NCI-H1417 (cell line): Measurements from ENCODE around the gene SPOUT1.
"Not testable (repeated sequence)": the region's sequence is repeated elsewhere in the genome, so short reads cannot be mapped to it uniquely, and the experiment has no call there.

ENCODE experiments used
- DNase-seq, 3 experiments: peaks; one replicate each; lab custom pipeline; 2025; lab: John Stamatoyannopoulos, UW

Gene SPOUT1, protein sequence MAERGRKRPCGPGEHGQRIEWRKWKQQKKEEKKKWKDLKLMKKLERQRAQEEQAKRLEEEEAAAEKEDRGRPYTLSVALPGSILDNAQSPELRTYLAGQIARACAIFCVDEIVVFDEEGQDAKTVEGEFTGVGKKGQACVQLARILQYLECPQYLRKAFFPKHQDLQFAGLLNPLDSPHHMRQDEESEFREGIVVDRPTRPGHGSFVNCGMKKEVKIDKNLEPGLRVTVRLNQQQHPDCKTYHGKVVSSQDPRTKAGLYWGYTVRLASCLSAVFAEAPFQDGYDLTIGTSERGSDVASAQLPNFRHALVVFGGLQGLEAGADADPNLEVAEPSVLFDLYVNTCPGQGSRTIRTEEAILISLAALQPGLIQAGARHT

DNA sequence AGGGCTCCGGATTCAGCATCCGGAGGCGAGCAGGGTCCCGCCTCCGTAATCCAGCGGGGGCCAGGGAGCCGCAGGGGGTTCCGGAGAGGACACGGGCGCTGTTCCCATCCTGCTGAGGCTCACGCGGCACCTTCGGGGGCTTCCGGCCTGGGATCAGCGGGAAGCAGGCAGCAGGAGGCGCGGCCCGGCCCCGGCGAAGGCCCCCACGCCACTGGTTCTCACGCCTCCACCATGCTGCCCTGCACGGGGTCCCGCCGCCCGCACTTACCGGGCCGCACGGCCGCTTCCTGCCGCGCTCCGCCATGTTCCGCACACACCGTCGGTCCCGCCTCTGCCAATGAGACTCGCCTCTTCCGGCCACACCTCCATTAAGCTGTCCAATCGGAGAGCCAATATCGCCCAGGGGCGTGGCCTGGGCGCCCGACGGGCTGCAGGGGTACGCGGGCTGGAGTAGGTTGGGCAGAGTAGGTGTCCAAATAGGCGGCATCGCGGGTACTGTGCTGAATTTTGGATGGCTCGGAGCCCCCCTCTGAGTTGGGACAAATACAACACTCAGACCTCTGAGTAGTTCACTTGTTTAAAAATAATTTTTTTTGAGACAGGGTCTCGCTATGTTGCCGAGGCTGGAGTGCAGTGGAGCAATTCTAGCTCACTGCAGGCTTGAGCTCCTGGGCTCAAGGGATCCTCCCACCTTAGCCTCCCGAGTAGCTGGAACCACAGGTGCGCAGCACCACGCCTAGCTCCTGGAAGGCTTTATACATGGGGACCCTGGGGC lies at the start of gene SPOUT1:
Gene SPOUT1 (minus strand): TSS at position 318 of the 775 bp plus-strand sequence. CDS start 14 bp downstream, at position 304.
- peak; percentile 91 to 97 (median 97) for DNase-seq

DNA sequence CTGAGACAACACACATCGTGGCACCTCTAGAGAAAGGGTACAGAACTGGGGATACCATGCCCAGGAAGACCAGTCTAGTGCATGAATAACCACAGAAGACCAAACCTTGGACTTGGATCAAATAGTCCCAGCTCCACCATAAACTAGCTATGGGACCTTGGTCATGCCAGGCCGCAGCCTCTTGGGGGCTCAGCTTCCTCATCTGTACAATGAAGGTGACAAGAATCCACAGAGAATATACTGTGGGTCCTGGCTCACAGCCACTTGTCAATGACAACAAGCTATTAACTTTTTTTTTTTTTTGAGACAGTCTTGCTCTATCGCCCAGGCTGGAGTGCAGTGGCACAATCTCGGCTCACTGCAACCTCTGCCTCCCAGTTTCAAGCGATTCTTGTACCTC lies 48.3 kb upstream of the SPOUT1 start:
- no peak for DNase-seq

DNA sequence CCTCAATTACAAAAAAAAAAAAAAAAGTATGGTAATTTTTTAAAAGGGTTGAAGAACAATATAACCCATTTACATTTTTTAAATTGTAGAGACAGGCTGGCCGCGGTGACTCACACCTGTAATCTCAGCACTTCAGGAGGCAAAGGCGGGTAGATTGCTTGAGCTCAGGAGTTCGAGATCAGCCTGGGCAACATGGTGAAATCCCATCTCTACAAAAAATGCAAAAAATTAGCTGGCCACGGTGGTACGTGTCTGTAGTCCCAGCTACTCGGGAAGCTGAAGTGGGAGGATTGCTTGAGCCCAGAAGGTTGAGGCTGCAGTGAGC lies 41.3 kb upstream of the SPOUT1 start:
- not testable (repeated sequence) for DNase-seq

DNA sequence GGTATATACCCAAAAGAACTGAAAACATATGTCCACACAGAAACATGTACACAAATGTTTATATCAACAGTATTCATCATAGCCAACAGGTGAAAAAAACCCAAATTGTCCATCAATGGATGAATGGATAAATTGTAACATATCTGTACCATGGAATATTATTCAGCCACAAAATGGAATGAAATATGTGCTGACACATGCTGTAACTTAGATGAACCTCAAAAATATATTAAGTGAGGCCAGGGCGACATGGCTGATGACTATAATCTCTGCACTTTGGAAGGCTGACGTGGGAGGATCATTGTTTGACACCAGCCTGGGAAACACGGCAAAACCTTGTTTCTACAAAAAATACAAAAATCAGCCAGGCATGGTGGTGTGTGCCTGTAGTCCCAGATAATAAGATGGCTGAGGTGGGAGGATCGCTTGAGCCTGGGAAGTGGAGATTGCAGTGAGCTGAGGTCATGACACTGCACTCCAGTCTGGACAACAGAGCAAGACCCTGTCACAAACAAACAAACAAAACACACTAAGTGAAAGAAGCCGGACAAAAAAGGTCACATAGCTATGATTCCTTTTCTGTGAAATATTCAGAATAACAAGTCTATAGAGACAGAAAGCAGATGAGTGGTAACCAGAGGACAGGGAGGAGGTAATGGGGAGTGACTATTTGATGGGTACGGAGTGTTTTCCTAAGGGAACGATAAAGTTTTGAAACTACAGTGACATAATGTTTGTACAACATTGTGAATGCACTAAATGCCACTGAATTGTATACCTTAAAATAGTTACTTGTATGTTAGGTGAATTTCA lies 40.7 kb upstream of the SPOUT1 start:
- no peak for DNase-seq

DNA sequence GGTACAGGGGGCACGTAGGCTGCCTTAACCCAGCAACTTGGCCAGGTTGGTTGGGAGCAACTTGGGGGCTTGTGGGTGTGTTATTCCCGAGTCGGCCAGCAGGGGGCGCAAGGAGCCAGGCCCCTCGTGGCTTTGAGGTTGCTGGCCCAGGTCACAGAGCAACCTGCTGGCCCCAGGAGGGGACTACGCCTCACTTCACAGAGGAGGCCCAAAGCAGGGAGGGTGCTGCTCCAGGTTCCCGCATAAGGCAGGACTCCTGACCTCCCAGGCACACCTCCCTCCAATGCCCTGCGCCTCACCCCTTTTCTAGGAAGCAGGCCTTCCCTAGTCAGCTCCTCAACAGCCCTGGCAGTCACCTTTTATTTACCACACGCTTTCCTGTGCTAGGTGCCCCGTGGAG lies 34.1 kb upstream of the SPOUT1 start:
- DNase-seq: peak; percentile 3 to 67 (median 44)

DNA sequence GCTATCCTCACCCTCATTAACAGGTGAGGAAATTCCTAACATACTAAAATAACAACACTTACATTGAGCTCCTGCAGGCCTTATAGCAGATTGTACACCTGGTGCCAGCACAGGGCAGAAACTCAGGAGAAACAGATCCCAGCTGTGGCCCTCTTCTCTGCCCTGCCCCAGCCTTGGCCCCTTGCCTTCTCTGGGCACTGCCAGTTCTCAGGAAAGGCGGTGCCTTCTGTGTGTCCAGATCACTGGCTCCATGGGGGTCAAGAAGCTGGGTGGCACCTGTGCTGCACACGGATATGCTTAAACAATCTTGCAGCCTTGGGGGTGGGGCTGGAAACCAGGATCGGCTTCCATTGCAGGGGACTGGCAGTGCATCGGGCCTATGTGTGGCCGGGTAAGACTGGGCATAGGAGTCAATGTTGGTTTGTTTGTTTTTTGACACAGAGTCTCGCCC lies 32.8 kb upstream of the SPOUT1 start:
- DNase-seq: no peak

DNA sequence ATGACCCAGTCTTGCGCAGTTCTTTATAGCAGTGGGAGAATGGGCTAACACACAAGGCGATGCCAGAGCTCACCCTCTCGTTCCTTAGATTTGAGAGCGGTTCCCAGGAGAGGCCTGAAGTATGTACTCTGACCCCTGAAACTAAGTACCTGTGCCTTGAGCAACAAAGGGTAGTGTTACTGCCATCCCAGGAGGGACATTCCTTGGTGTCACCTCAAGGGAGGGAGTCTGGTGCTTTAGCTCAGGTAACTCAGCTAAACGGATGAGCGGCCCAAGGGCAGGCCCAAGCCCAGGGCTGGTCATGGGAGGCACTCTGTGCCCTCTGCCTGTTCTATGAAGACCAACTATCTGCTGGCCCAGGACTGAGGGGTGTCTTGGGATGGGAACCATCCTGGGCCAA lies 31.9 kb upstream of the SPOUT1 start:
- no peak for DNase-seq

DNA sequence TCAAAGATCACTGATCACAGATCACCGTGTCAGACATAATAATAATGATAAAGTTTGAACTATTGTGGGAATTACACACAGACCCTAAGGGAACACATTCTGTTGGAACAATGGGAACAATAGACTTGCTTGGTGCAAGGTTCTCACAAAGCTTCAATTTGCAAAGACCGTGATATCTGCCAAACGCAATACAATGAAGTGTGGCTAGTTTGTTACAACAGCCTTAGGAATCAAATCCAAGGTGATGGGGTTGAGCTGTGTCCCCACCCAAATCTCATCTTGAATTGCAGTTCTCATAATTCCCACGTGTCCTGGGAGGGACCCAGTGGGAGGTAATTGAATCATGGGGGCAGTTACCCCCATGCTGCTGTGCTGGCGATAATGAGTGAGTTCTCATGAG lies 31.3 kb upstream of the SPOUT1 start:
- no peak for DNase-seq

DNA sequence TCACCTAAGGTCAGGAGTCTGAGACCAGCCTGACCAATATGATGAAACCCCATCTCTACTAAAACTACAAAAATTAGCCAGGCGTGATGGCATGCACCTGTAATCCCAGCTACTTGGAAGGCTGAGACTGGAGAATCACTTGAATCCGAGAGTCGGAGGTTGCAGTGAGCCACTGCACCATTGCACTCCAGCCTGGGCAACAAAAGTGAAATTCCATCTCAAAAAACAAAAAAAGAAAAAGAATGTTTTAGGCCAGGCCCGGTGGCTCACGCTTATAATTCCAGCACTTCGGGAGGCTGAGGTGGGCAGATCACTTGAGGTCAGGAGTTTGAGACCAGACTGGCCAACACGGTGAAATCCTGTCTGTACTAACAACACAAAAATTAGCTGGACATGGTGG lies 28.9 kb upstream of the SPOUT1 start:
- not testable (repeated sequence) for DNase-seq

DNA sequence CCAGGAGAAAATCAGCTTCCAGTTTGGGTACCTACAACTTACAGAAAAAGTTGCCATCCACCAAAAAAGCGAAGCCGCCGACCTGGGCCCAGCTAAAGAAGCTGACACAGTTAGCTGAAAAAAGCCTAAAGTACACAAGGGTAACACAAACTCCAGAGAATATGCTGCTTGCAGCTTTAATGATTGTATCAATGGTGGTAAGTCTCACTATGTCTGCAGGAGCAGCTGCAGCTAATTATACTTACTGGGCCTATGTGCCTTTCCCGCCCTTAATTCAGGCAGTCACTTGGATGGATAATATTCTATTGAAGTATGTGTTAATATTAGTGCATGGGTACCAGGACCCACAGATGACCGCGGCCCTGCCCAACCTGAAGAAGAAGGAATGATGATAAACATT lies 24.9 kb upstream of the SPOUT1 start:
- DNase-seq: peak in 1 of 3 experiments; percentile 50

DNA sequence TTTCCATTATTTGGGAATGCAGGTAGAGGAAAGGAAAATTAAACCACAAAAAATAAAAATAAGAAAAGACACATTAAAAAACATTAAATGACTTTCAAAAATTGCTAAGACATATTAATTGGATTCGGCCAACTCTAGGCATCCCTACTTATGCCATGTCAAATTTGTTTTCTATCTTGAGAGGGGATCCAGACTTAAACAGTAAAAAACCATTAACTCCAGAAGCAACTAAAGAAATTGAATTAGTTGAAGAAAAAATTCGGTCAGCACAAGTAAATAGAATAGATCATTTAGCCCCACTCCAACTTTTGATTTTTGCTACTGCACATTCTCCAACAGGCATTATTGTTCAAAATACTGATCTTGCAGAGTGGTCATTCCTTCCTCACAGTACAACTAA lies 23.1 kb upstream of the SPOUT1 start:
- not testable (repeated sequence) for DNase-seq

DNA sequence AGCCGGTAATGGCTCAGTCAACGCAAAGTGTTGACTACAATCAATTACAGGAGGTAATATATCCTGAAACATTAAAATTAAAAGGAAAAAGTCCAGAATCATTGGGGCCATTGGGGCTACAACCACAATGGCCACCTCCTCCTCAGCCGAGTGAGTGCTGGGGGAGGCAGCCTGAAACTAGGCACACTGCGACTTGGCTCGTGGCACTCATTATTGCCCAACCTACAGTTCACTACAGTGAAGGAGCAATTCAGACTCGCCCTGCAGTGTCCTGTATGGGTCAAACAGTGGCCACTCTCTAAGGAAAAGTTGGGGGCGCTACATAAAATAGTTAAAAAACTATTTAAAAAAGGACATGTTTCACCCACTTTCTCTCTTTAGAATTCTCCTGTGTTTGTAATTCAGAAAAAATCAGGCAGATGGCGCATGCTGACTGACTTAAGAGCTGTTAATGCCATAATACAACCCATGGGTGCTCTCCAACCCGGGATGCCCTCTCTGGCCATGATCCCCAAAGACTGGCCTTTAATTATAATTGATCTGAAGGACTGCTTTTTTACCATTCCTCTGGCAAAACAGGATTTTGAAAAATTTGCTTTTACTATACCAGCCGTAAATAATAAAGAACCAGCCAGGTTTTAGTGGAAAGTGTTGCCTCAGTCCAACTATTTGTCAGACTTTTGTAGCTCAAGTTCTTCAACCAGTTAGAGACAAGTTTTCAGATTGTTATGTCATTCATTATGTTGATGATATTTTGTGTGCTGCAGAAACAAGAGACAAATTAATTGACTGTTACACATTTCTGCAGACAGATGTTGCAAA lies 22.4 kb upstream of the SPOUT1 start:
- DNase-seq: peak in 1 of 3 experiments; percentile 45

DNA sequence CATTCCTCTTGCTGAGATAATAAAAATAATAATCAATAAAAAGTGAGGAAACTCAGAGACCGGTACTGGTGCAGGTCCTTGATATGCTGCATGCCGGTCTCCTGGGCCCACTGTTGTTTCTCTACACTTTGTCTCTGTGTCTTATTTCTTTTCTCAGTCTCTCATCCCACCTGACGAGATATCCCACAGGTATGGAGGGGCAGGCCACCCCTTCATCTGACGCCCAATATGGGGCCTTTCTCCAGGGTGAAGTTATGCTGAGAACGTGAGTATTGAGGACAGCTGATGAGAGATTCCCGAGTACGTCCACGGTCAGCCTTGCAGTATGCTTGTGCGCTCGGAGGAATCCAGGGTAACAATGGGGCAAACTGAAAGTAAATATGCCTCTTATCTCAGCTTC lies 21.4 kb upstream of the SPOUT1 start:
- not testable (repeated sequence) for DNase-seq

DNA sequence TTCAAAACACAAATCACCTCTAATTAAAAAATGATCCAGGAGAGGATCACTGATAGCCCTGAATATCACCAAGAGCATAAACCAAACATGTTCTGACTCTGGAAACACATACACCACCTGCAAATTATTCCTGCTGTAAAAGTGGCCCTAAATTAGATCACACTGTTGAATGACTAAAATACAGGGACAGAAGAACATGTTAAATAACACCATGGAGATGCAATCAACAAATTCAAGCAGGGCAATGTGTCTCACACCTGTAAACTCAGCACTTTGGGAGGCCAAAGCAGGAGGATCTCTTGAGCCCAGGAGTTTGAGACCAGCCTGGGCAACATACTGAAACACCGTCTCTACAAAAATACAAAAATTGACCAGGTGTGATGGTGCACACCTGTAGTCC lies 18.2 kb upstream of the SPOUT1 start:
- DNase-seq: no peak

DNA sequence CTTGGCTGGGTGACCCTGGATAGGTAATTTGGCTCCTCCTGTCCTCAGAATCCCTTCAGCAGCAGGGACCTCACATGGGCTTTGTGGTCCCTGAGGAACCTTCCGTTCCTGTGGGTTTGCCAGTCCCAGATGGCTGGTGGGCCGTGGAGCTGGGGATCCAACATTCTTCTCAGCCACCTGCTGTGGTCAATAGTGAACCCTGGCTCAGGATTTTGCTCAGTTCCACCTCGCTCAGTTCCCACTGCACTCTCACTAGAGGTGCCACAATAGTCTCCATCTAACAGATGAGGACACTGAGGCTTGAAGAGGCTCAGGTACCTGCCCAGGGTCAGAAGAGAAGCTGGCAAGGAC lies 17.1 kb upstream of the SPOUT1 start:
- DNase-seq: no peak

DNA sequence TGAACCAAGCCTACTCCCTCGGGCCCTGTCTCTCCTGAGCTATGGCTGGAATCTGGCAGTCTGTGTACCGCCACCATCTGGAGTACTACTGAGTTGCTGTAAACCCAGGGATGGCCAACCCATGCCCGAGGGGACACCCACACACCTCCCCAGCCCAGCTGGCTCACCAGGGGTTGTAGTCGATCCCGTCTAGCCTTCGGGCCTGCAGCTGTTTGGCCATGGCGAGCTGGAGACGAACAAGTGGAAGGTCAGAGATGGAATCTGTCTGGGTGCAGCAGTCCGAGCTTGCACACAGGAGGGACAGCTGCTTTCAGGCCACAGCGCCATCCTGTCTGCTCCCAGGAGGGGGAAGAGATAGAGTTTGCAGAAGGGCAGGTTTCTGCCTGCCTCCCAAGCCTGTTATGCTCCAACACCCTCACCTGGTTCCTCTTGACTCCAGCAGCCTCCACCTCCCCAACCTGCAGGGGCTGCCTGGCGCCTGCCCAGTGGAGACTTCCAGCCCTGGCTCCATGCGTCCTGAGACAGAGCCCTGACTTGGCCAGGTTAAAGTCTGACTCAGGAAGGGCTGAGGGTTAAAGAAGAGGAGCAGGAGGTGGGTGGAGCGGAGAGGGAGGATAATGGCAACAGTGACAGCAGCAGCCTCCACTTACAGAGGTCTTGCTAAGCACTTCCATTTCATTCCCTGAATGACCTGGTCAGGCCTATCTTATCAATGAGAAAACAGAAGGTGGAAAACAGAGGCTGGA lies 15.8 kb upstream of the SPOUT1 start:
- peak; percentile 66 to 88 (median 77) for DNase-seq

DNA sequence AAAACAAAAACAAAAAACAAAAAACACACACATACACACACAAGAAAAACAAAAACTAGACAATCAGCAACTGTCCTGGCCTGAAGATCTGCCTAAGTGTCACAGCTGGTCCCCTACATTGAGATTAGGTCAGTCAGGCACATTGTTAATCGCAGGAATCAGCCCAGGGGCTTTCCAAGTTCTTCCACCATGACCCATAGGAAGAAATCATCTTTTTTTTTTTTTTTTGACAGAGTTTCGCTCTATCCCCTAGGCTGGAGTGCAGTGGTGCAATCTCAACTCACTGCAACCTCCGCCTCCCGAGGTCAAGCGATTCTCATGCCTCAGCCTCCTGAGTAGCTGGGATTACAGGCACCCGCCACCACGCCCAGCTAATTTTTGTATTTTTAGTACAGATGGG lies 13.6 kb upstream of the SPOUT1 start:
- not testable (repeated sequence) for DNase-seq

DNA sequence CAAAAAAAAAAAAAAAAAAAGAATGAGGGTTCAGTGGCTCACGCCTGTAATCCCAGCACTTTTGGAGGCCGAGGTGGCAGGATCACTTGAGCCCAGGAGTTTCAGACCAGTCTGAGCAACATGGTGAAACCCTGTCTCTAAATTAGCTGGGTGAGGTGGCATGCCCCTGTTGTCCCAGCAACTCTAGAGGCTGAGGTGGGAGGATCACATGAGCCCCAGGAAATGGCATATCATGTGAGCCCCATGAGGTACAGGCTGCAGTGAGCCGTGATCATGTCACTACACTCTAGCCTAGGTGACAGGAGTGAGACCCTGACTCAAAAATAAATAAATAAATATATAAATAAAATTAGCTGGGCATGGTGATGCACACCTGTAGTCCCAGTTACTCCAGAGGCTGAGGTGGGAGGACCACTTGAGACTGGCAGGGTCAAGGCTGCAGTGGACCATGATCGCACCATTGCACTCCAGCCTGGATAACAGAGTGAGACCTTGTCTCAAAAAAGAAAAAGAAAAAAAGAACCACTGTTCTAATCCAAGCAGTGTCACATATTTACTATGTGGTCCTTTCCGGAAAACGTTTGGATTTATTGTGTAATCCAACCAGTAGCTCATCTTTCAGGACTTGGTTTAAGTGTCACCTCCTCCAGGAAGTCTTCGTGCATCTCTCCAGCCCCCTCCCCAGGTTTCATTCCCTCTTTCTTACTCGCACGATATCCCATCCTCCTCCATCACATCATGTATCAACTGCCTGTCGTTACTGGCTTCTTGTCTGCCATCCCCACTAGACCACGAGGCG lies 12.3 kb upstream of the SPOUT1 start:
- no peak for DNase-seq

DNA sequence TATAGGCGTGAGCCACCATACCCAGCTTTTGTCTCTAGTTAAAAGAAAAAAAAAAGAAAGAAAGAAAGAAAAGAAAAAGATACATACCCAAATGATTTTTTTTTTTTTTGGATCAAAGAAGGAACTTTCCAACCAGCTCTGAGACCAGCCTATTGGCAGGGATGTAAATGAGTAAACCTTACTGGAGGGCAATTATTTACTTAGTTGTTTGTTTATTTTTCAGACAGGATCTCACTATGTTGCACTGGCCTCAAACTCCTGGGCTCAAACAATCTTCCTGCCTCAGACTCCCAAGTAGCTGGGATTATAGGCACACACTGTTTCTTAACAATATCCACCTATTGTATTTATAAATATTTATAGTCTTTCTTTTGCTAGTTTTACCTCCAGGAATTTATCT lies 10.9 kb upstream of the SPOUT1 start:
- DNase-seq: no peak

DNA sequence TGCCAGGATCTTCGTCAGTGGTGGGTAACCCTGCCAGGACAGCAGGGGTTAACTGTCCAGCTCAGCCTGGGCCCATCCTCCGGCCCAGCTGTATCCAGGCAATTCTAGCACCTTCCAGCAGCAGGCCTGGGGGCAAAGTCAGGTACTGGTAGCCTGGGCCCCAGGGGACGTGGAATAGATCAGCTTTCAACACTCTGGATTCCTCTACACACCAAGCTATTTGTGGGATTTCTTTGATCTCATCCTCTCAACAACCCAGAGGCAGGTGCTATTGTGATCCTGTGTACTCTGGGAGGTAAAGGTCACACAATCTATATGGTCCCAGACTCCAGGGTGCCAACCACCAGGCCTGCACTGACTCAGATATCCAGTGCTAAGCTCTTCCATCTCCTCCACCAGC lies 8.7 kb upstream of the SPOUT1 start:
- DNase-seq: no peak
